Stimulated activated CD4-positive, alpha-beta T cell treated with anti-CD3 and anti-CD28 coated beads, Interleukin-15, amount 100 ng/mL, for 1 hour (primary cell): ENCODE data around the gene ZNF117.
"Not testable (repeated sequence)": the region's sequence is repeated elsewhere in the genome, so short reads cannot be mapped to it uniquely, and the experiment has no call there.

Source experiments
- DNase-seq, 2 donors: peaks; one replicate each; pipeline ENCODE4 v3.0.0-alpha.2; 2020; ENCODE audit warnings: low read depth in 1 of 2, low spot score in 1 of 2

The ZNF117 gene

GRCh38 chr7:64990936-64991335 lies at the start of gene ZNF117:
TSS of gene ZNF117 (minus strand) at chr7:64991036.
- DNase-seq, result no peak

- DNase-seq, result peak; percentile 5 to 6
Measured at GRCh38 chr7:65038767-65039166, 47.9 kb upstream of the ZNF117 start.

- DNase-seq, result peak; percentile 88 to 89
Measured at GRCh38 chr7:65037740-65038688, 47.2 kb upstream of the ZNF117 start.

GRCh38 chr7:65036526-65036925 lies 45.7 kb upstream of the ZNF117 start:
- not testable (repeated sequence) for DNase-seq

DNA sequence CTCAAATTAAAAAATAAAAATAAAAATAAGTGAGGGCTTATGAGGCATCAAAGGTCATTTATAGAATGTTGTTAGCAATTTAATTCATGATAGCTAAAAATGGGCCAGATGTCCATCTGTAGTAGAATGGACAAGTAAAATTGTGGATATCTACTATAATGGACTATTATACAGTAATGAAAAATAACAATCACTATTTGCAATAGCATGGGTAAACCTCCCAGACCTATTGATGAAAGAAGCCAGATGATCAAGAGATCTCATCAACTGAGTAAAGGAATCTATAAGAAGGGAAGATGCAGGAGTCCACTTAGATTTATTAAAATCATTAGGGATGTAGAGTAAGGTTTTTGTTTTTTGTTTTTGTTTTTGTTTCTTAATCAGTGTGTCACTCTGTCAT lies 44.6 kb upstream of the ZNF117 start:
- not testable (repeated sequence) for DNase-seq

DNA sequence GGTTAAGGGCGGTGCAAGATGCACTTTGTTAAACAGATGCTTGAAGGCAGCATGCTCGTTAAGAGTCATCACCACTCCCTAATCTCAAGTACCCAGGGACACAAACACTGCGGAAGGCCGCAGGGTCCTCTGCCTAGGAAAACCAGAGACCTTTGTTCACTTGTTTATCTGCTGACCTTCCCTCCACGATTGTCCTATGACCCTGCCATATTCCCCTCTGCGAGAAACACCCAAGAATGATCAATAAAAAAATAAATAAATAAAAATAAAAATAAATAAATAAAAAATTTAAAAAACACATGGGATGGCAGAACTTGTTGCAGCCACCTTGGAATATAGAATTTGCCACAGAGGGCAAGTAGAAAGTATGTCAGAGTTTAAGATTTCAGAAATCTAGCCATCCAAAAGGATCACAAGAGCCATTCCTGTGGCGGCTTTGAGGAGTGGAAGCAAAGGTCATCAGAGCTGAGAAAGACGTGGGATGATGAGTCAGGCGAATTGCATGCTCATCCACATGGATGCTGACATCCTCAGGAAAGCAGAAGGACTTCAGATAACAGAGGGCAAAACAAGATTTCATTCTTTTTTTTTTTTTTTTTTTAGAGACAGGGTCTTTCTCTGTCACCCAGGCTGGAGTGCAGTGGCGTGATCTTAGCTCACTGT lies 43.4 kb upstream of the ZNF117 start:
- not testable (repeated sequence) for DNase-seq

GRCh38 chr7:65033391-65033790 lies 42.6 kb upstream of the ZNF117 start:
- not testable (repeated sequence) for DNase-seq

DNA sequence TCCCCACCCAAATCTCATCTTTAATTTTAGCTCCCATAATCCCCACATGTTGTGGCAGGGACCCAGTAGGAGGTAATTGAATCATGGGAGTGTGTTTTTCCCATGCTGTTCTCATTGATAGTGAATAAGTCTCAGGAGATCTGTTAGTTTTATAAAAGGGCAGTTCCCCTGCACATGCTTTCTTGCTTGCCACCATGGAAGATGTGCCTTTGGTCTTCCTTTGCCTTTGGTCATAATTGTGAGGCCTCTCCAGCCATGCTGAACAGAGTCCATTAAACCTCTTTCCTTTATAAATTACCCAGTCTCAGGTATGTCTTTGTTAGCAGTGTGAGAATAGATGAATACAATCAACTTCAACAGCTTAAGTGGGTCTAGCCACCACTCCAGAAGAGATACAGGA lies 34.2 kb upstream of the ZNF117 start:
- DNase-seq, result not testable (repeated sequence)

DNA sequence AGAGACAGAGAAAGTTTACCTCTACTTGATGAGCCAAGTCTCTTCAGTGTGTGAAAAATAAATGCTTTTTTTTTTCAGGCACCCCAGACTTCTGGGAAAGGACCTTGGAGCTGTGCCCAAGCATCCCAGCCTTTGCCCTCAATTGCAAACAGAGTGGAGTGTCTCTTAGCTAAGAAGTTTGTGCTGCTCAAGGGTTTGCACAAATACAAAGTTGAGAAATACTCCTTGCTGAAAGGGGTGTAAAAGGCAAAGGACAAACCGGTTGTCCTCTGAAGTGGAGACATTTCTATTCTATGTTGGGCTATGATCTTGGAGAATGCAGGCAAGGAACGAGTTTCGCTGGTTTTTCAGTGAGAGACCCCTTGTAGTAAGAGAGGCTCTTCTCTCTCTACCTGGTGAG lies 30.1 kb upstream of the ZNF117 start:
- not testable (repeated sequence) for DNase-seq

DNA sequence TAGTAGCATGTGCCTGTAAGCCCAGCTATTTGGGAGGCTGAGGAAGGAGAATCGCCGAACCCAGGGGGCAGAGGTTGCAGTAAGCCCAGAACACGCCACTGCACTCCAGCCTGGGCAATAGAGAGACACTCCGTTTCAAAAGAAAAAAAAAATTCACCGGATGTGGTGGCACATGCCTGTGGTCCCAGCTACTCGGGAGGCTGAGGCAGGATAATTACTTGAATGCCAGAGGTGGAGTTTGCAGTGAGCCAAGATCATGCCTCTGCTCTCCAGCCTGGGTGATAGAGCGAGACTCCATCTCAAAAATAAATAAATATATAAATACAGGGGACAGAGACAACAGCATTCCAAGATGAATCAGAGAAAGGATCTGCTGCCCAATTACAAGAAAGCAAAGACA lies 19.0 kb upstream of the ZNF117 start:
- not testable (repeated sequence) for DNase-seq

- not testable (repeated sequence) for DNase-seq
Measured at GRCh38 chr7:65009394-65009793, 18.6 kb upstream of the ZNF117 start.

DNA sequence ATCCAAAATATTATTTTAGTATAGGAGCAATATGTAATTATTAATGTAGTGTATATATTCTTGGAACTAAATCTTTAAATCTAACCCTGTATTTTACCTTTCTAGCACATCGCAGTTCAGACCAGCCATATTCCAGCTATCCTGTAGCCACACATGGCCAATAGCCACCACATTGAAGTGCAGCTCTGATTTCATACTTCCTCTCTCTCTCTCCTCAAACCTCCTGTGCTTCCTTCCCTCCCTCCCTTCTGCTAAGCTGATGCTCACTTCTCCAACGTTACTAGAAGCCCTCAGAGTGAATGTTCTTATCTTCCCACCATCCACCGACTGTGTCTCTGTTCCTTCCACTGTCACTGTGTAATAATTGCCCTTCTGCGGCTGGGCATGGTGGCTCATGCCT lies 16.2 kb upstream of the ZNF117 start:
- not testable (repeated sequence) for DNase-seq

DNA sequence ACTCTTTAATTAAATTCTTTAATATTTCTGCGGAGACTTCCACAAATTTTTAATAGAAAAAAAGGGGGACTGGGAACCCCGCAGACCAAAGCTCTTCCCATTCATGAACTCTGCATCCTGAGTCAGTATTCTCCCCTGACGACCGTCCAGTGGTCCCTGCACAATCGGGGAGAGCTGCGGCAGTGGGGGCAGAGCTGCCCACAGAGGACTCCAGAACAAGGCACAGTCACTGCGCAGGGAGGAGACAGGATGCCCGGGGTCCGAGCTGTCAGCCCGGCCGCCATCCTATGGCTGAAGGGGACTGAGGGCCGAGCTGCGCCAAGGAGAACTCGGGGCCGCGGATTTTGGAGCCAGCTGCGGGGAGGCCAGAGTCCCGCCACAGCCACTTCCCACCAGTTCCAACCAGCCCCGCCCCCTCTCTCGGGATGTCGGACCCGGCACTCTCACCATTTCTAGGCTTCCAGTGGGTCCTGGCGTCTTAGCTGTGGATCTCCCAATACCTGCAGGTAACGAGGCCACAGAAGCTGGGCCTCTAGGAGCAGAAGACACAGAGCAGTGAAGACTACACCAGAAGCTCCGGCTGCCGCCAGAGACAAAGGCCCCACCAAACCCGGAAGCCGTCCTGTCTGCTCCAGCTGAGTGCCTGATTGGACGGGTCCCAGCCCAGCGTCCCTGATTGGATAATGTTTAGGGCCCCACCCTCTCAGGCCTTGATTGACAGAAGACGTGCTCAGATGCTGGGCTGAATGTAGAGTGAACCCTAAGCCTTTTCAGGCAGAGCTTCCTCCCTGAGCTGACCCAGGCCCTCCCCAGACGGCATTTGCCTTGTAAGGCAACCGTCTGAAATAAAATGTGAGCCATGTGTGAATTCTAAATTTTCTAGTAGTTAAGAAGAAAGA lies 15.5 kb upstream of the ZNF117 start, which contains the start of gene ERV3-1:
Gene ERV3-1 (minus strand): TSS at position 594 of the 899 bp plus-strand sequence. CDS start 13,661 bp downstream, outside the sequence.
- peak; percentile 76 to 79 for DNase-seq

DNA sequence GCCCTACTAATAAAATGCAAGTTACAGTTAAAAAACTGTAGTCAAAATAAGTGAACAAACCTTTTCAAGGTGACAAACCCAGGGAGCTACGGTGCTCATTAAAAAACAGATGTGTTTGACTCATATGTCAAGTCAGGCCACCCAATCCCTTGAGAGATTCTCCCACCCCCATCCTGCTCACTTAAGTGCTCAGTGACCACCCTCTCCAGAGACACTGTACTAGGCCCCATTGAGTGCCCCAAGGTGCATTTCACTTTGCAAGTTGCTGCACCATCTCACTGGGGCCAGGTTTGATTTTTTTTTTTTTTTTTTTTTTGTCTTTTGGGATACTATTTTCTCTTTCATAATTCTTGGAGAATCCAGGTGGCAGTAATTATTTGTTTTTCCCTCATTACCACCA lies 13.7 kb upstream of the ZNF117 start:
- DNase-seq, result no peak

DNA sequence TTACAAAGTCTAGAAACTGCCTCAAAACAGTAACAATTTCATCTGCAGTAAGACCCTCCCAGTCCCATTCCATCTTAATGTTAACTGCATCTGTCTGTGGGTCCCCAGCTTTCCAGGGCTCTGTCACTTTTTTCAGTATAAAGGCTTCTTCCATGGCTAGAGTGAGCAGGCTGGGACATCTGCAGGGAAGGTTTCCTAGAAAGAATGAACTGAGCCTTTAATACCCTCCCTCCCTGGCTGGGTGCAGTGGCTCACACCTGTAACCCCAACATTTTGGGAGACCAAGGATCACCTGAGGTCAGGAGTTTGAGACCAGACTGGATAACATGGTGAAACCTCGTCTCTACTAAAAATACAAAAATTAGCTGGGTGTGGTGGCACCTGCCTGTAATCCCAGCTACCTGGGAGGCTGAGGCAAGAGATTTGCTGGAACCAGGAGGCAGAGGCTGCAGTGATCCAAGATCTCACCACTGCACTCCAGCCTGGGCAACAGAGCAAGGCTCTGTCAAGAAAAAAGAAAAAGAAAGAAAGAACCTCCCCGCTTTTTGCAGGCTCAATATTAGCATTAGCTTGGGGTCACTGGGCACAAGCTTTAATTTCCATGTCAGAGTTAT lies 12.2 kb upstream of the ZNF117 start:
- no peak for DNase-seq

GRCh38 chr7:65001291-65001814 lies 10.5 kb upstream of the ZNF117 start:
- no peak for DNase-seq

GRCh38 chr7:64999165-65000004 lies 8.5 kb upstream of the ZNF117 start:
- DNase-seq, result no peak

DNA sequence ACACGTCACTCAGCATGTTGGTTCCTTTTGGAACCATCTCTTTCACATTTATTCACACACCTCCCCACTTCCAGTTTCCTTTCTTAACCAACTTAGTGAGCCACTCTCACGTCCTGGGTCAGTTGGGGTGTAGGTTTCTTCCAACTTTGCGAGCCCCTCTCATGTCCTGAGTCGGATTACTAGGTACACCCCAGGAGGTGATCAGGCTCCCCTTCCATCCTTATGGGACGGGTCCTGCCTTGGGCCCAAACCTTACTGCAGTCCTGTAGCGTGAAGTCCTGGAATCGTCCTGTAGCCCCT lies 8.0 kb upstream of the ZNF117 start:
- no peak for DNase-seq

GRCh38 chr7:64997927-64998391 lies 7.1 kb upstream of the ZNF117 start:
- no peak for DNase-seq
